ENCODE data around the gene ADNP2. TPM values are rescaled to one million over a fixed set of nuclear protein-coding genes. Genes with fewer than 3 reads are reported as not detected.

ADNP2 gene
- total and polyA plus RNA-seq, 2 donors (not counting 3 experiments of a cell fraction or from before 2014, with no cell fraction given) = 10.2 to 20.6 TPM

GRCh38 chr18:80115035-80115434 lies 6.0 kb downstream of the ADNP2 start:
- Histone ChIP-seq H3K36me3 (ENCODE audit: control insufficient read depth in 2 of 2, extremely low read depth in 1 of 2, insufficient read depth in 2 of 2, low read length in 2 of 2) (peaks cover 2 to 5% of the 10 kb centered on the region in 2 experiments), H3K4me3 (replicated peaks in 1 of 3; ENCODE audit: insufficient read depth in 1 of 3, low read depth in 1 of 3, low read length in 3 of 3) (no peak overlapping the region), H3K27ac (ENCODE audit: insufficient read depth, low read depth, low read length) (no peak overlapping the region), H3K9me1 (replicated peaks; ENCODE audit: control insufficient read depth, extremely low read depth, insufficient read depth, low read length) (no peaks in the 10 kb centered on the region), H3K27me3 (ENCODE audit: control insufficient read depth in 2 of 2, insufficient read depth in 2 of 2, low read length in 2 of 2) (no peaks in the 10 kb centered on the region), H2AFZ (ENCODE audit: low read depth, low read length) (no peak overlapping the region), H4K20me1 (replicated peaks; ENCODE audit: control insufficient read depth, extremely low read depth, insufficient read depth, low read length) (peaks cover 7% of the 10 kb centered on the region), H3K9me3 (replicated peaks; ENCODE audit: control insufficient read depth, insufficient read depth, low read length) (no peaks in the 10 kb centered on the region), H3K9ac (replicated peaks; ENCODE audit: extremely low read depth, insufficient read depth, low read length) (no peak overlapping the region), H3K4me1 (ENCODE audit: control insufficient read depth, extremely low read depth, insufficient read depth, low read length) (peaks cover 8% of the 10 kb centered on the region), H3K4me2 (ENCODE audit: insufficient read depth, low read length) (no peak overlapping the region), H3K79me2 (ENCODE audit: control insufficient read depth, insufficient read depth, low read length) (peaks cover 84% of the 10 kb centered on the region)
- no peak for FAIRE-seq
- no peak for DNase-seq (ENCODE audit: low read depth, low spot score)
- CTCF ChIA-PET = no interaction called here
- intact Hi-C loops (cut with micrococcal nuclease) (no loop called here), dilution Hi-C loops (cut with MboI; ENCODE audit: extremely low pct_ligation_motif_present, low sequenced_read_pairs) (no loop called here)
- TF ChIP-seq POLR2AphosphoS5 (IDR thresholded peaks at IDR 0.05; ENCODE audit: insufficient read depth, low read depth, low read length) (no peak), EZH2 (IDR thresholded peaks at IDR 0.05; ENCODE audit: borderline replicate concordance, low read depth, low read length, severe bottlenecking) (no peak), JUN (IDR thresholded peaks at IDR 0.05; ENCODE audit: borderline replicate concordance, insufficient read depth, insufficient read length, low read depth) (no peak), MAX (IDR thresholded peaks at IDR 0.05; ENCODE audit: insufficient read depth, insufficient read length) (no peak), CTCF (IDR thresholded peaks at IDR 0.05; ENCODE audit: extremely low read depth in 1 of 2, insufficient read depth in 1 of 2, low read depth in 1 of 2, low read length in 2 of 2) (no peak), MYC (IDR thresholded peaks at IDR 0.05; ENCODE audit: low read depth, low read length) (no peak), POLR2A (IDR thresholded peaks at IDR 0.05; ENCODE audit: low read depth, low read length) (no peak), GATA2 (IDR thresholded peaks at IDR 0.05; ENCODE audit: insufficient read depth, insufficient read length, low read depth, low read length) (no peak), FOS (IDR thresholded peaks at IDR 0.05; ENCODE audit: borderline replicate concordance, insufficient read depth, low read length) (no peak)
- BruUV-seq (replicated peaks) = no TSS peak
- POLR2A ChIA-PET = no interaction called here
